T-helper 2 cell treated with Interferon-gamma antibody and Interleukin-4, amounts not matched to agents 5 μg/mL and 100 μg/mL, for 36 hours (primary cell): ENCODE measurements around the gene PITPNM2.
"Not testable (repeated sequence)": the region's sequence is repeated elsewhere in the genome, so short reads cannot be mapped to it uniquely, and the experiment has no call there.

Experiments
- DNase-seq: peaks from one replicate; pipeline ENCODE4 v3.0.0; 2021; ENCODE audit warnings: low spot score
- H3K27ac Mint-ChIP-seq: one replicate; pipeline ENCODE4 v1.8.0; 2021; ENCODE audit warnings: mild to moderate bottlenecking, mixed read lengths
- H3K27me3 Mint-ChIP-seq: one replicate; pipeline ENCODE4 v1.8.0; 2021; ENCODE audit warnings: low read depth, mixed read lengths
- H3K36me3 Mint-ChIP-seq: one replicate; pipeline ENCODE4 v1.8.0; 2021; ENCODE audit warnings: low read depth, mixed read lengths
- H3K4me1 Mint-ChIP-seq: one replicate; pipeline ENCODE4 v1.8.0; 2021; ENCODE audit warnings: low read depth, mixed read lengths
- H3K4me3 Mint-ChIP-seq: one replicate; pipeline ENCODE4 v1.8.0; 2022; ENCODE audit warnings: mild to moderate bottlenecking, moderate library complexity, mixed read lengths
- H3K9me3 Mint-ChIP-seq: one replicate; pipeline ENCODE4 v1.8.0; 2021; ENCODE audit warnings: mixed read lengths

Gene PITPNM2

GRCh38 chr12:123105211-123105826, 45.6 kb downstream of the PITPNM2 start:
- Mint-ChIP-seq H3K36me3 (peaks cover 18% of the 10 kb centered on the region), H3K4me1 (peaks cover 46% of the 10 kb centered on the region)

GRCh38 chr12:123104809-123105208, 46.1 kb downstream of the PITPNM2 start:
- no peak for DNase-seq
- Mint-ChIP-seq H3K36me3 (peaks cover 16% of the 10 kb centered on the region), H3K27me3 (no peaks in the 10 kb centered on the region), H3K4me3 (no peak overlapping the region), H3K27ac (peak overlapping the region; percentile 97), H3K4me1 (peaks cover 46% of the 10 kb centered on the region), H3K9me3 (no peaks in the 10 kb centered on the region)

More at GRCh38 chr12:123105211-123105826, 45.6 kb downstream of the PITPNM2 start:
- peak overlapping the region; percentile 97 for H3K27ac Mint-ChIP-seq
- peak overlapping the region; percentile 35 for H3K4me3 Mint-ChIP-seq
- H3K9me3 Mint-ChIP-seq, result no peaks in the 10 kb centered on the region
- no peaks in the 10 kb centered on the region for H3K27me3 Mint-ChIP-seq
- DNase-seq, result no peak

GRCh38 chr12:123104094-123104493, 46.8 kb downstream of the PITPNM2 start:
- Mint-ChIP-seq H3K36me3 (peaks cover 15% of the 10 kb centered on the region), H3K4me1 (peaks cover 46% of the 10 kb centered on the region)
- not testable (repeated sequence) for H3K27me3 Mint-ChIP-seq, DNase-seq, H3K9me3 Mint-ChIP-seq, H3K4me3 Mint-ChIP-seq, H3K27ac Mint-ChIP-seq

DNA sequence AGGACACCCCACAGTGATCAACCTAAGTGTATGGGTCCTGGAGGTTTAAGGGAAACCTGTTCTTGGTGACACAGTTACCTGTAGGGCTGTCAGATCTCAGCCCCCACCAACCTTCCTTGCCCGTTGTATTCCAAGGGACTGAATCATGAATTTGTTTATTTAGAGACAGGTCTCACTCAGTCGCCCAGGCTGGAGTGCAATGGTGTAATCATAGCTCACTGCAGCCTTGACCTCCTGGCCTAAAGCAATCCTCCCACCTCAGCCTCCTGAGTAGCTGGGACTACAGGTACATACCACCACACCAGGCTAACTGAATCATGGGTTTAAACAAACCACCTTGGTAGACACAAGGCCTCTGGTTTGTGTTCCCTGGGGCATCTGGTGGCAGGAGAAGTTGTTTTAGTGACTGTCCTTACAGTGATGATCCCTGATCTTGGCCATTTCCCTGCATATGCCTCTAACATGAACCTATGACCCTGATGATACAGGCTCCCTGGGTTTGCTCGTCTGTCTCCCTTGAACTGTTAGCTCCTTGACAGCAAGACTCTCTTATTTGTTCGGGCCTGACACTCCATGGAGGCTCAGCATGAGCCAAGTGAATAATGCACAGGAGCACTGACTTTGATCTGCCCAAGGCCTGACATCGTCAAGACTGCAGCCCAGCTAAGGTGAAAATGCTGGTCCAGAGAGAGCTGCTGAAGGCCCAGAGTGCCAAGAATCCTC, 47.9 kb downstream of the PITPNM2 start:
- no peaks in the 10 kb centered on the region for H3K27me3 Mint-ChIP-seq
- H3K27ac Mint-ChIP-seq, result peak overlapping the region; percentile 32
- H3K36me3 Mint-ChIP-seq, result peaks cover 15% of the 10 kb centered on the region
- DNase-seq, result no peak
- no peak overlapping the region for H3K4me3 Mint-ChIP-seq
- H3K9me3 Mint-ChIP-seq, result no peaks in the 10 kb centered on the region
- peaks cover 41% of the 10 kb centered on the region for H3K4me1 Mint-ChIP-seq

- H3K27ac Mint-ChIP-seq, result peak overlapping the region; percentile 32
- DNase-seq, result no peak
- H3K27me3 Mint-ChIP-seq, result no peaks in the 10 kb centered on the region
- peaks cover 11% of the 10 kb centered on the region for H3K36me3 Mint-ChIP-seq
- no peak overlapping the region for H3K4me3 Mint-ChIP-seq
- H3K4me1 Mint-ChIP-seq, result peaks cover 35% of the 10 kb centered on the region
- H3K9me3 Mint-ChIP-seq, result no peaks in the 10 kb centered on the region
These were observed 48.5 kb downstream of the PITPNM2 start for GRCh38 chr12:123102366-123102765.

DNA sequence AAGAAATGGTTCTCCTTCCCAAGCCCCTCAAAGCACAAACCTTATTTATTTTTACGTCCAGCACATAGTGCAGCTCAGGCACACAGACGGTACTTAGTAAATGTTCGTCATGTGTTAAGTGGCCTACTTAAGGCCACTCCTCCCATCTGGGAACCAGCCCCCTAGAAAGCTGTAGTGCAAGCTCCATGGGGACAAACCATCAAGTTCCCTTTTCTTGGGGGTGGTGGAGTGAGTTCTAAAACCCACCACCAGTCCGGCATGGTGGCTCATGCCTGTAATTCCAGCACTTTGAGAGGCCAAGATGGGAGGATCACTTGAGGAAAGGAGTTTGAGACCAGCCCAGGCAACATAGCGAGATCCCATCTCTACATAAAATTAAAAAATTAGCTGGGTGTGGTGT, 49.4 kb downstream of the PITPNM2 start:
- peaks cover 6% of the 10 kb centered on the region for H3K36me3 Mint-ChIP-seq
- no peak overlapping the region for H3K4me3 Mint-ChIP-seq
- H3K4me1 Mint-ChIP-seq, result peaks cover 27% of the 10 kb centered on the region
- H3K9me3 Mint-ChIP-seq, result no peaks in the 10 kb centered on the region
- no peak overlapping the region for H3K27ac Mint-ChIP-seq
- no peaks in the 10 kb centered on the region for H3K27me3 Mint-ChIP-seq
- no peak for DNase-seq
